Rectal smooth muscle tissue (tissue), 1 donor: ENCODE results near the gene OGFOD3.

ENCODE experiments used
- H3K27ac ChIP-seq: one replicate; pipeline ENCODE4 v1.7.0; 2013; ENCODE audit warnings: low read depth, low read length, inconsistent platforms
- H3K27me3 ChIP-seq: one replicate; pipeline ENCODE4 v1.7.0; 2013; ENCODE audit warnings: low read length; ENCODE audit not compliant: control insufficient read depth, insufficient read depth
- H3K36me3 ChIP-seq: one replicate; pipeline ENCODE4 v1.7.0; 2013; ENCODE audit warnings: low read length; ENCODE audit not compliant: control insufficient read depth, insufficient read depth
- H3K4me1 ChIP-seq: one replicate; pipeline ENCODE4 v1.7.0; 2013; ENCODE audit warnings: low read length; ENCODE audit not compliant: control insufficient read depth, insufficient read depth
- H3K4me3 ChIP-seq: one replicate; pipeline ENCODE4 v1.7.0; 2013; ENCODE audit warnings: low read length
- H3K9ac ChIP-seq: one replicate; pipeline ENCODE4 v1.7.0; 2013; ENCODE audit warnings: low read length

Gene OGFOD3

DNA sequence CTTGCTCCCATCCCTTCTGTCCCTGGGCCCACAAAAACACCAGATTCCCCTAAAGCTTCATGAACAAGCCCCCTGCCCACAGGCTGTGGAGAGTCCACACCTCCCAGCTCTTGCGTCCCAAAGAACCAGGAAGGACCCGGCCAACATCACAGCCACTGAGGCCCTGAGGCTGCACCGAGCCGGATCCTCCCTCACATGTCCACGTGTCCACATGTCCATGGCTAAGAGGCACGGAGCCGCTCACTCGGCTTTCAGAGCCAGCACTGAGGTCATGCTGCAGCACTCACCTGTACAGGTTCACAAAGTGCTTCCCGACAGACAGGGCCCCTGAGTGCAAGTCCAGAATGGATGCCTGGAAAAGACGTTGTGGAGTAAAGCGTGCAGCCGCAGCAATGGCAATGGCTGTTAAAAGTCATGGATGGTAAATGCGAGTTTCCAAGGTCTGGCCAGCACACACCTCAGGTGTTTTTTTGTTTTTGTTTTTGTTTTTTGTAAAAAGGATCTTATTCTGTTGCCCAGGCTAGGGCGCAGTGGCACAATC lies 12.2 kb downstream of the OGFOD3 start:
- Histone ChIP-seq H3K4me3 (no peak overlapping the region), H3K9ac (no peak overlapping the region), H3K4me1 (no peaks in the 10 kb centered on the region), H3K27ac (no peak overlapping the region), H3K27me3 (no peaks in the 10 kb centered on the region), H3K36me3 (peaks cover 9% of the 10 kb centered on the region)

DNA sequence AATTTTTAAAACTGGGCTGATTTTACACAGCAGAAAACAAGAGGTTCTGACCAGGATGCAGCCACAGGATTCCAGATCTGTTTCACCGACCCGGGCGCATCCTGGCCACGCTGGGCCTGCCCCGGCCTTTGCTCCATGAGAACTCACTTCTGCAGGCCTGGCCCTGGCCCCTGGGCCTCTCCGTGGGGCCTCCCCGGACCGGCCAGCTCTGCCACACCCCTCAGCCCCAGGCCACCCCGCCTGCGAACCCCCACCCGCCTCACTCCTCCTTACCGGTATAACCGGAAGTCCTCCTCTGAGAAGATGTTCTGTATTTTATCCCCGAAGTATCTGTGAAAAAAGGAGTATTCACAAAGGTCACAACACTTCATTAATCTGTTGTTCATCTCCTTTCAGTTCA lies 13.3 kb downstream of the OGFOD3 start:
- H3K4me3 ChIP-seq, result no peak overlapping the region
- H3K27ac ChIP-seq, result no peak overlapping the region
- H3K4me1 ChIP-seq, result peaks cover under 1% of the 10 kb centered on the region
- no peak overlapping the region for H3K9ac ChIP-seq
- peaks cover 9% of the 10 kb centered on the region for H3K36me3 ChIP-seq
- H3K27me3 ChIP-seq, result no peaks in the 10 kb centered on the region

GRCh38 chr17:82403662-82404660 lies 14.4 kb downstream of the OGFOD3 start:
- peaks cover 2% of the 10 kb centered on the region for H3K4me1 ChIP-seq
- peaks cover 9% of the 10 kb centered on the region for H3K36me3 ChIP-seq

DNA sequence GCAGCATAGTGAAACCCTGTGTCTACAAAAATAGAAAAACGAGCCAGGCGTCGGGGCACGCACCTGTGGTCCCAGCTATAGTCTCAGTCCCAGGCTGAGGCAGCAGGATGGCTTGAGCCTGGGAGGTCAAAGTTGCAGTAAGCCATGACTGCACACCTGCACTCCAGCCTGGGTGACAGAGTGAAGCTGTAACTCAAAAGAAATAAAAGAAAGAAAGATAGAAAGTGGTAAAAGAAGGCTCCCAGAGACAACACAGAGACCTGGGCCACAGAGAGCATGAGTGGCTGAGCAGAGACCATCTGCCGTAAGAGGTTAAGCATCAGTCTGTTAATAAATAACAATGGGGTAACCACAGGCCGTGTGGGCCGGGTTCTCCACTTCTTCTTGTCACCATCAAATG lies 15.5 kb downstream of the OGFOD3 start:
- peaks cover 9% of the 10 kb centered on the region for H3K36me3 ChIP-seq
- H3K9ac ChIP-seq, result no peak overlapping the region
- no peaks in the 10 kb centered on the region for H3K27me3 ChIP-seq
- no peak overlapping the region for H3K27ac ChIP-seq
- peaks cover 2% of the 10 kb centered on the region for H3K4me1 ChIP-seq
- H3K4me3 ChIP-seq, result no peak overlapping the region

More at GRCh38 chr17:82403662-82404660, 14.4 kb downstream of the OGFOD3 start:
- Histone ChIP-seq H3K27ac (no peak overlapping the region), H3K4me3 (no peak overlapping the region), H3K9ac (no peak overlapping the region), H3K27me3 (no peaks in the 10 kb centered on the region)

- Histone ChIP-seq H3K4me3 (no peak overlapping the region), H3K36me3 (peaks cover 5% of the 10 kb centered on the region), H3K4me1 (peaks cover 2% of the 10 kb centered on the region), H3K27me3 (no peaks in the 10 kb centered on the region), H3K27ac (no peak overlapping the region), H3K9ac (no peak overlapping the region)
These were observed 17.6 kb downstream of the OGFOD3 start for GRCh38 chr17:82400830-82401229.

DNA sequence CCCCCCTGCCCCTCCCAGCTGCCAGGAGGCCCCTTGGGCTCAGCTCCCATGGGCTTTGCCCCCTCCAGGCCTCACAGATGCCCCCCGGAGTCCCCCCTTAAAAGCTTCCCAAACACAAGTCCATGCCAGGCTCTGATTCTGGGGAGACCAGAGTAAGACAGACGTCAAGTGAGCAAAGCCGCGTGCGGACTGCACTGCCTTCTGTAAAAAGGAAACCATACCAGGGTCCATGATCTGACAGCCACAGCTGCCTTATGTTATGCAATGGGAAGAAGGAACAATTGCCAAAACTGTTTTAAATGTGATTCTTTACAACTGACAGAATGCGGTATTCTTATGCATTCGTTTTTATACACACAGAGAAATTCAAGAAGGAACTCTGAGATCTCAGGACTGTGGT lies 18.2 kb downstream of the OGFOD3 start:
- peaks cover 5% of the 10 kb centered on the region for H3K36me3 ChIP-seq
- H3K9ac ChIP-seq, result no peak overlapping the region
- H3K27me3 ChIP-seq, result no peaks in the 10 kb centered on the region
- no peak overlapping the region for H3K27ac ChIP-seq
- peaks cover 2% of the 10 kb centered on the region for H3K4me1 ChIP-seq
- H3K4me3 ChIP-seq, result no peak overlapping the region

DNA sequence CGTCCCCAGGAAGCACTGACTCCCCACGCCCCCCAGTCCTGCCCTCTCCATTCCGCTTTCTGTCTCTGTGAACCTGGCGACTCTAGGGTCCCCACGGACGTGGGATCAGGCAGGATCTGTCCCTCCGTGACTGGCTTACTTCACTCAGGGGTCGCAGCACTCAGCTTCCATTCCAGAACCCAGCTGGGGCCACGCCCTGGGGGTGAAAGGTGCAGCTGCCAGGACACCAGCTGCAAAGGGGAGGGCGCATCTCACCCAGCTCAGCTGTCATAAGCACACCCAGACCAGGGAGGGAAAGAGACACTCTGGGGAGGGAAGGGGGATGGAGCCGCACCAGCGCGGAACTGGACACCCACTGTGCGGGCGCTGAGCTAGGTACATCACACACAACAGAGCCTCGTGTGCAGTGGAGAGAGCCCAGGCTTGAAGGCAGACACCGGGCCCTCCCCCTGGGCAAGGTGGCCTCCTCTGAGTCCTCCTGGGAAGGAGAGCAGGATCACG lies 18.7 kb downstream of the OGFOD3 start:
- Histone ChIP-seq H3K27ac (no peak overlapping the region), H3K36me3 (peaks cover 5% of the 10 kb centered on the region), H3K4me3 (no peak overlapping the region), H3K27me3 (no peaks in the 10 kb centered on the region), H3K9ac (no peak overlapping the region), H3K4me1 (peaks cover 2% of the 10 kb centered on the region)

DNA sequence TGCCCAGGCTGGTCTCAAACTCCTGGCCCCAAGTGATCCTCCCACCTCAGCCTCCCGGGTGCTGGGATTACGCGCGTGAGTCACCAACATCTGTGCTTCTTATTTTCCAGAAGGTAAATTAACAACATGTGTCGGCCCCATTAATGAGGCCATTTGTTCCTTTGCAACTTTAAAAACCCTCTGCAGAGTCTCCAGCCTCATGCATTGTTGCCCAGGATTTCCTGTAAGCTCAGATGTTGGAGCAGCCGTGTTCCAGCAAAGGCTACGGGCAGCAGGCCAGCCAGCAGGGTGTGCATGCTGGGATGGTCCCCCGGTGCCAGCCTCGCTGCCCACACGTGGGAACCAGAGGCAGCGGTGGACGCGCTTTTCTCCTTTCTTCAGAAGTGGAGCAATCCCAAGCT lies 19.3 kb downstream of the OGFOD3 start:
- H3K9ac ChIP-seq, result no peak overlapping the region
- H3K27ac ChIP-seq, result no peak overlapping the region
- H3K4me3 ChIP-seq, result no peak overlapping the region
- H3K4me1 ChIP-seq, result peaks cover 2% of the 10 kb centered on the region
- H3K27me3 ChIP-seq, result no peaks in the 10 kb centered on the region
- H3K36me3 ChIP-seq, result peaks cover 5% of the 10 kb centered on the region

DNA sequence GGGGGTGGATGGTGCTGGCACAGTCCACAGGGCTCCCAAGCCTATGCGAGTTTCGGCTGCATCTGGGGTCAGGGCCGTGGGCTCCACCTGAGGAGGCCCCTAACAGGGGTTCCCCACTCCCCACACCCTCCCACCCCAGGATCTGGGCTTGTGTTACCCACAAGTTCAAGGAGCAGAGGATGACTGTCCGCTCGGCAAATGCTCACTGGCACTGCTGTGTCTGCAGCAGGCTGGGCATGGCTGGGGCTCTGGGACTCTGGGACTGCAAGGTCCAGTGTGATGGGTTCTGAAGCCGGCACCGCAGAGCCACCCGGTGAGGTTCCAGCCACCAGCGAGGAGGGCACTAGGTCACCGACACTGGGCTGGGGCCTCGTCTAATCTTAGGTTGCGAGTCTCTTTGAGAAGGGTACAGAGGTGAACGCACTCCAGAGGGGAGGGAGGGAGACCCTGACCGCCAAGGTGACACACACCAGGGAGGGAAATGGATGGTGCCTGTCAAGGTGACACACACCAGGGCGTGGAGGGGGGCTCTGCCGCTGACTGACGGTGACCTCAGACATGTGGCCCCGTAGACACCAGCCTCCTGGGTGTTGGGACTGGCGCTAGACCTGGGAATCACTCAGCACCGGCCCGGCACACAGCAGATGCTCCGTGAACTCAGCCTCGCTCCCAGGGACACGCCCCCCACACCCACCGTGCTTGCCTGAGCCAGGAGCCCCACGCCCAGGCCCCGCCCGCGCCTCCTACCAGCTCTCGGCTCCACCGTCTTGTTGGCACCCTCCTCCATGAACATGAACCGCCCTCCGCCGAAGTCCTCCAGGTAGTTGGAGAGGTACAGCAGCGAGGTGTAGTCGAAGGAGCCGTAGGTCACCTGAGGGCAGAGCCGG lies 20.7 kb downstream of the OGFOD3 start:
- Histone ChIP-seq H3K36me3 (no peaks in the 10 kb centered on the region), H3K4me3 (no peak overlapping the region), H3K27ac (no peak overlapping the region)

DNA sequence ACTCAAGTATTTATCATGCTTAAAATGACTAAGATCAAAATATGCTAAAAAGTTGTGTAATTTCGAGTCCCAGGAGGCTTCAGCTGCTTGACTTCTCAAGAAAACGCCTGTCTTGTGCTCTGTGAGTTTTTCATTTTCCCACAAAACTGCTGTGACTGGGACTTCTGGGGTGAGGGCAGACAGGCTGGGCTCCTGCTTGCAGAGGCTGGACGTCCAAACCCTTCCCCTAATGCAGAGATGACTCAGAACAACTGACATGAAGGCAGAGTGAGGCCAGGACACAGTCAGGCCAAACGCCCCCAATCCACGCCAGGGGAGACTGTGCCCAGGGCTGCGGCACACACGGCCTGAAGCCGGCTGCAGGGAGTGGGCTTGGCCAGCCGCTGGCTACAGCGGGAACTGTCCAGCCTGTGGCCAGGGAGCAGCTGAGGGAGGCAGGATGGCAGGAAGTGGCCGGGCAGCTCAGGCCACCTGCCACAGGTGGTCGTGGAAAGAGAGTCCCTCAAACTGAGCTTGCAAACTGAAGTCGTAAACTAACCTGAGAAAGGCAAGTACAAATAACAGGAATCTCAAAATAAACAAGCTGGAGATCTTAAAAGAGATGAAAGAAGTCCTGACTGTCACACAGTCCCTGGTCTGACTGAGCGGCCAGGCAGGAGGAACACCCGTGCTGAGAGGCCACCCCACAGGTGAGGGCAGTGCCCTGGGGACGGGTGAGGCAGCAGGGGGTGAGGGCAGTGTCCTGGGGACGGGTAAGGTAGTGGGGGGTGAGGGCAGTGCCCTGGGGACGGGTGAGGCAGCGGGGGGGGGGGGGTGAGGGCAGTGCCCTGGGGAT lies 21.6 kb downstream of the OGFOD3 start:
- Histone ChIP-seq H3K27me3 (no peaks in the 10 kb centered on the region), H3K4me3 (no peak overlapping the region), H3K36me3 (no peaks in the 10 kb centered on the region), H3K9ac (no peak overlapping the region), H3K4me1 (peaks cover 2% of the 10 kb centered on the region), H3K27ac (no peak overlapping the region)

More for the DNA sequence above, 20.7 kb downstream of the OGFOD3 start:
- no peak overlapping the region for H3K9ac ChIP-seq
- peaks cover 2% of the 10 kb centered on the region for H3K4me1 ChIP-seq
- no peaks in the 10 kb centered on the region for H3K27me3 ChIP-seq

GRCh38 chr17:82394278-82394677 lies 24.1 kb downstream of the OGFOD3 start:
- Histone ChIP-seq H3K9ac (no peak overlapping the region), H3K4me1 (no peaks in the 10 kb centered on the region), H3K27ac (no peak overlapping the region), H3K36me3 (no peaks in the 10 kb centered on the region), H3K4me3 (no peak overlapping the region), H3K27me3 (no peaks in the 10 kb centered on the region)
